HG02763 (cell line): ENCODE data around the gene KCNE5.
"Not testable (repeated sequence)": the region's sequence is repeated elsewhere in the genome, so short reads cannot be mapped to it uniquely, and the experiment has no call there.

Experiments used
- ATAC-seq: cut with Tn5 transposase; IDR thresholded peaks from one replicate; pipeline ENCODE4 v1.9.1; 2021; ENCODE audit warnings: mild to moderate bottlenecking, moderate library complexity; ENCODE audit not compliant: unreplicated experiment

The KCNE5 gene

GRCh38 chrX:109619771-109620170 is 5.2 kb downstream of the KCNE5 start:
- no peak for ATAC-seq

GRCh38 chrX:109614951-109615350 is 10.0 kb downstream of the KCNE5 start:
- no peak for ATAC-seq

- no peak for ATAC-seq
These were observed 23.5 kb downstream of the KCNE5 start for GRCh38 chrX:109601486-109601885.

- ATAC-seq, result no peak
These were observed 24.7 kb downstream of the KCNE5 start for GRCh38 chrX:109600237-109600651.

- ATAC-seq, result no peak
These were observed 29.0 kb downstream of the KCNE5 start for GRCh38 chrX:109596015-109596414.

GRCh38 chrX:109590176-109590575 is 34.8 kb downstream of the KCNE5 start:
- ATAC-seq, result no peak

GRCh38 chrX:109585488-109585887 is 39.5 kb downstream of the KCNE5 start:
- ATAC-seq, result no peak

- no peak for ATAC-seq
These were observed 46.1 kb downstream of the KCNE5 start for GRCh38 chrX:109578916-109579315.

- ATAC-seq, result no peak
These were observed 47.9 kb downstream of the KCNE5 start for GRCh38 chrX:109577055-109577454.

GRCh38 chrX:109576083-109576482 is 48.9 kb downstream of the KCNE5 start:
- ATAC-seq, result not testable (repeated sequence)
